Colonic mucosa (tissue), 4 donors: ENCODE results near the gene BEX4. TPM values are rescaled to one million over a fixed set of nuclear protein-coding genes. Genes with fewer than 3 reads are reported as not detected.

Experiments
- DNase-seq: peaks from one replicate; pipeline ENCODE4 v3.0.0-alpha.2; 2020
- H3K27ac ChIP-seq: fragments of 200-600 bp; one replicate; pipeline ENCODE4 v1.8.0; 2021
- H3K27me3 ChIP-seq: fragments of 200-600 bp; one replicate; pipeline ENCODE4 v1.8.0; 2021
- H3K36me3 ChIP-seq: fragments of 200-600 bp; one replicate; pipeline ENCODE4 v1.8.0; 2021
- H3K4me1 ChIP-seq: fragments of 200-600 bp; one replicate; pipeline ENCODE4 v1.8.0; 2021; ENCODE audit warnings: mild to moderate bottlenecking
- H3K4me3 ChIP-seq: fragments of 200-600 bp; one replicate; pipeline ENCODE4 v1.8.0; 2021
- H3K9ac ChIP-seq, 2 donors: one replicate each; pipeline ENCODE4 v1.7.0; 2013; ENCODE audit warnings: control low read depth in 2 of 2, low read depth in 2 of 2, low read length in 2 of 2
- H3K9me3 ChIP-seq: fragments of 200-600 bp; one replicate; pipeline ENCODE4 v1.8.0; 2021
- CTCF ChIP-seq: fragments of 200-600 bp; IDR thresholded peaks from one replicate; pipeline ENCODE4 v1.8.0; 2022; ENCODE audit warnings: antibody characterized with exemption, mild to moderate bottlenecking
- intact Hi-C: fragments of 100-400 bp; cut with DNase I; formaldehyde crosslinking; loops from one replicate; pipeline ENCODE4 v1.14.1; 2022
- total RNA-seq, 2 donors: library from RNA; stranded (reverse); fragmentation: NEBNext Ultra II Directional in 1 of 2; extraction: Animal tissue kit (Norgen Biotek cat#: 25700) in 1 of 2; gene quantifications; one replicate each; pipeline ENCODE4 v1.2.1, GENCODE V29; 2021
- donor health status: healthy.
- donor health status: DM: no; HTN: no; CAD: no.
- donor health status: DM: no; HTN: no; CAD: no.

The BEX4 gene
- total RNA-seq, 2 donors from 2014 or later: 7.6 to 16.4 TPM

GRCh38 chrX:103249805-103250204 lies 34.9 kb downstream of the BEX4 start:
- no peak overlapping the region for H3K9ac ChIP-seq
- no peak overlapping the region for H3K4me3 ChIP-seq
- no peaks in the 10 kb centered on the region for H3K9me3 ChIP-seq
- H3K27ac ChIP-seq: no peak overlapping the region
- TF ChIP-seq CTCF: no peak
- no peaks in the 10 kb centered on the region for H3K27me3 ChIP-seq
- H3K36me3 ChIP-seq: no peaks in the 10 kb centered on the region
- intact Hi-C loops: loop anchor here (5.0 kb wide), 1 partner anchor 38 kb away; no protein-coding TSS in a partner anchor
- no peak for DNase-seq
- H3K4me1 ChIP-seq: no peaks in the 10 kb centered on the region

DNA sequence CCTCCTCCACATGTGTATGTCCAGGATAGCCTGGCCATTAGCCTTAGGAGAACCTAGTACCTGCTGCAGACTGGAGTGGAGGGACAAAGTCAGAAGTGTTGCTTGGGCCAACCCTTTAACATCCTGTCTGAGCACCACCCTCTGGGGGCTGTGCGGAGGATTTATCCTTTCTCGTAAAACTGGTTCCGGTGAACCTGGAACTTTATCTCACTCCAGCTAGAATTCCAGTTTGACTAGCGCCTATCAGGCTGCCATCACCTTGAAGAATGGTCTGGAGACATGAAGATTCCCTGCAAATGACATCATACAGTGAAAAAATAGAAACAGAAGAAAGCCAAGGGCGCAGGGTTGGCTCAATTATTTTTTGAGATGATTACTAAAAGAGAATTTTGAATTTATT lies 36.1 kb downstream of the BEX4 start:
- Histone ChIP-seq H3K4me1 (no peaks in the 10 kb centered on the region), H3K36me3 (no peaks in the 10 kb centered on the region), H3K27ac (no peak overlapping the region), H3K9me3 (no peaks in the 10 kb centered on the region), H3K4me3 (no peak overlapping the region), H3K27me3 (no peaks in the 10 kb centered on the region), H3K9ac (no peak overlapping the region)
- TF ChIP-seq CTCF: no peak
- DNase-seq: no peak
- intact Hi-C loops: loop anchor here (5.0 kb wide), 1 partner anchor 39 kb away; no protein-coding TSS in a partner anchor

GRCh38 chrX:103253608-103254007 lies 38.7 kb downstream of the BEX4 start:
- Histone ChIP-seq H3K27ac (peak overlapping the region; percentile 60), H3K4me1 (no peaks in the 10 kb centered on the region), H3K9me3 (no peaks in the 10 kb centered on the region), H3K27me3 (no peaks in the 10 kb centered on the region), H3K36me3 (no peaks in the 10 kb centered on the region), H3K9ac (peak overlapping the region; percentile 70 to 72), H3K4me3 (peak overlapping the region; percentile 36)
- intact Hi-C loops: loop anchor here (5.0 kb wide), 1 partner anchor 41 kb away; no protein-coding TSS in a partner anchor
- DNase-seq: no peak
- TF ChIP-seq CTCF: no peak

GRCh38 chrX:103254171-103254824 lies 39.4 kb downstream of the BEX4 start:
- Histone ChIP-seq H3K4me1 (no peaks in the 10 kb centered on the region), H3K9me3 (no peaks in the 10 kb centered on the region), H3K27me3 (no peaks in the 10 kb centered on the region), H3K4me3 (peak overlapping the region; percentile 36), H3K9ac (peak overlapping the region; percentile 70 to 72), H3K27ac (peak overlapping the region; percentile 60), H3K36me3 (no peaks in the 10 kb centered on the region)
- peak; percentile 59 for DNase-seq
- intact Hi-C loops: loop anchor here (5.0 kb wide), 1 partner anchor 42 kb away; no protein-coding TSS in a partner anchor
- no peak for TF ChIP-seq CTCF

DNA sequence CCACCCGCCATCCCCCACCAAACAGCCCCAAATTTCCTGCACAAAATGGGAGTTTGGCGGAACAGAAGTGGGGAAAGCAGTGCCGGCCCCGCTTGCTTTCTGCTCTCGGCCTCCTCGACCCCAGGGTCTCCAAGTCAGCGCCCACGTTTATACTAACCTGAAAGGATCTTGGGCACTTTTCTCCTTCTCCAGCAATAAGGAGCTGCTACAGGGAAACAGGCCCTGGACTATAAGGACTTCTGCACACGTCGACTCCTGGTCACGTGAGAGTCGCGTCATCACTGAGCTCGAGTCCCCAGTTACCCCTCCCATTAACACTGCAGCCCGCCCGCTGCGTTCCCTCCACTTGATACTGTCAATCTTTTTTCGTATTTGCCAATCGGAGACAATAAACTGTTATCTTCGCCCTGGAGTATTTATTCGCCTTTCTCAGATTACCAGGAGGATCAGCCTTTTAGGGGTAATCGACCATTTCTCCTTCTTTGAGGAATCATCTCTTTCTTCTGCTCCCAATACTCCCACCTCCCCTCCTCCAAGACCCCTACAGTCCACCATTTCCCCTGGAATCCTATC lies 40.1 kb downstream of the BEX4 start, which contains the start of gene TCEAL8:
Gene TCEAL8 (minus strand): TSS at position 235 of the 573 bp plus-strand sequence. CDS start 1,176 bp downstream, outside the sequence.
- Histone ChIP-seq H3K4me1 (no peaks in the 10 kb centered on the region), H3K27ac (peak within 1 kb of the TSS; percentile 60), H3K9ac (peak within 1 kb of the TSS; percentile 70 to 72), H3K27me3 (no peaks in the 10 kb centered on the region), H3K36me3 (no peaks in the 10 kb centered on the region), H3K9me3 (no peaks in the 10 kb centered on the region), H3K4me3 (peak within 1 kb of the TSS; percentile 36)
- peak; percentile 80 for DNase-seq
- intact Hi-C loops: loop anchor here (5.0 kb wide), 1 partner anchor 43 kb away; no protein-coding TSS in a partner anchor
- no peak for TF ChIP-seq CTCF
